Activated CD8-positive, alpha-beta memory T cell treated with anti-CD3 and anti-CD28 coated beads for 48 hours (primary cell): ENCODE data around the gene GRIK3.
"Not testable (repeated sequence)": the region's sequence is repeated elsewhere in the genome, so short reads cannot be mapped to it uniquely, and the experiment has no call there.

Experiments used
- DNase-seq, 3 experiments: peaks; one replicate each; pipeline ENCODE4 v3.0.0-alpha.2; 2020; ENCODE audit warnings: low read depth in 2 of 3, low spot score in 2 of 3

GRIK3 gene

GRCh38 chr1:36948147-36948546 is 86.2 kb downstream of the GRIK3 start:
- DNase-seq = no peak

GRCh38 chr1:36947384-36947783 is 86.9 kb downstream of the GRIK3 start:
- DNase-seq = no peak

GRCh38 chr1:36944883-36945282 is 89.4 kb downstream of the GRIK3 start:
- DNase-seq = no peak

GRCh38 chr1:36942148-36942547 is 92.2 kb downstream of the GRIK3 start:
- no peak for DNase-seq

- DNase-seq = no peak
Observed at GRCh38 chr1:36941316-36941978, 92.9 kb downstream of the GRIK3 start.

- DNase-seq = no peak
Observed at GRCh38 chr1:36938819-36939218, 95.5 kb downstream of the GRIK3 start.

GRCh38 chr1:36937371-36937770 is 96.9 kb downstream of the GRIK3 start:
- no peak for DNase-seq

GRCh38 chr1:36934061-36934460 is 100.3 kb downstream of the GRIK3 start:
- no peak for DNase-seq

GRCh38 chr1:36927826-36928225 is 106.5 kb downstream of the GRIK3 start:
- no peak for DNase-seq

- no peak for DNase-seq
Observed at GRCh38 chr1:36925251-36925650, 109.1 kb downstream of the GRIK3 start.

GRCh38 chr1:36924282-36924811 is 110.0 kb downstream of the GRIK3 start:
- DNase-seq = peak in 2 of 3 experiments; percentile 4 to 25

GRCh38 chr1:36922593-36923426 is 111.5 kb downstream of the GRIK3 start:
- no peak for DNase-seq

- DNase-seq = no peak
Observed at GRCh38 chr1:36922071-36922470, 112.2 kb downstream of the GRIK3 start.

GRCh38 chr1:36920801-36921405 is 113.4 kb downstream of the GRIK3 start:
- no peak for DNase-seq

GRCh38 chr1:36920371-36920770 is 113.9 kb downstream of the GRIK3 start:
- DNase-seq = no peak

- DNase-seq = no peak
Observed at GRCh38 chr1:36919491-36920145, 114.7 kb downstream of the GRIK3 start.

- no peak for DNase-seq
Observed at GRCh38 chr1:36918604-36919003, 115.7 kb downstream of the GRIK3 start.

- not testable (repeated sequence) for DNase-seq
Observed at GRCh38 chr1:36916542-36916941, 117.8 kb downstream of the GRIK3 start.

GRCh38 chr1:36913484-36914060 is 120.7 kb downstream of the GRIK3 start:
- no peak for DNase-seq

GRCh38 chr1:36913016-36913415 is 121.3 kb downstream of the GRIK3 start:
- no peak for DNase-seq

- no peak for DNase-seq
Observed at GRCh38 chr1:36912365-36912865, 121.9 kb downstream of the GRIK3 start.
